Raji (cell line): ENCODE data around the gene POU2AF1.

Experiments used
- POLR2A ChIP-seq: IDR thresholded peaks from 2 replicates; pipeline ENCODE4 v1.6.1; 2011; ENCODE audit warnings: low read depth, low read length, control low read depth; ENCODE audit not compliant: insufficient read depth

Gene POU2AF1

DNA sequence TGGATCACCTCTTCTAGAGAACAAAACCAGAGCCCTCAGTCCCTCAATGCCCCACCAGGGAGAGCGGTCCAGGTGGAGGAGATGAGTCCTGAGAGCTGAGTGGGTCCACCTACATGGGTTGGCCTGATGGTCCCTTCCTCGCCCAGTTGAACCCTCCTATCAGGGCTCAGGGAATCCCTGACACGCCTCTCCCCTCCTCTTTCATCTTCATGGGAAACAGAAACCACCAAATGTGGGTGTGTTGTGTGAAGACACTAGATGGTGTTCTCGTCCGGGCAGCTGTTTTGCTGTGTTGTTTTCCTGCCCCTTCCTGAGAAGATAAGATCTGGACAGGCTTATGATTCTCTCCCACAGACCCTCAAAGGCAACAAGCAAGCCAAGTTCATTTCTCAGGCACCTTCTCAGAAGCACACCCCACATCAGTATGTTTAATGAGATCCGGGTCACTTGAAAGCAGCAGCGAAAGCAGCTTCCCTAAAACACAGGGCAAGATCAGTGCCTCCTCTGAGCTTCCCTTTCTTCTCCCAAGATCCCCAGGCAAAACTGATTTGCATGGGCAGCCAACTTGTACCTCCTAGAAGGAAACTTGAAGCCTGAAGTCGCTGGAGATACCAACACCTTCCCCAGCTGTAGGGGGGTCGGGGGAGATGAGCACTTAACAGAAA lies 35.3 kb upstream of the POU2AF1 start:
- peak; percentile 42 for TF ChIP-seq POLR2A

- TF ChIP-seq POLR2A: no peak
These were observed 34.8 kb upstream of the POU2AF1 start for GRCh38 chr11:111413849-111414248.

- TF ChIP-seq POLR2A: no peak
These were observed 33.2 kb upstream of the POU2AF1 start for GRCh38 chr11:111412293-111412692.

DNA sequence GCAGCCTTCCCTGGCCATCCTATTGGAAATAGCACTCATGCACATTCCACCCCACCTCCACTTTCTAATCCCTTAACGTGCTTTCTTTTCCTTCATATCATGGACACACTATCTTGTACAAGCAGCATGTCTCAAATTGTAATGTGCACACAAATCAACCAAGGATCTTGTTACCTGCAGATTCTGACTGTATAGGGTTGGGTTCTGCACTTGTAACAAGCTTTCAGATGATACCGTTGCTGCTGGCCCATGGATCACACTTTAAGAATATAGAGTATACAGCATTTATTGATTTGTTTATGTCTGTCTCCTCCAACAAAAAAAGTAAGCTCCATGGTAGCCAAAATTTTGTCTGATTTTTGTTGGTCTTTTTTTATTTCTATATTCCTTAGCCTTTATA lies 32.4 kb upstream of the POU2AF1 start:
- TF ChIP-seq POLR2A: no peak

DNA sequence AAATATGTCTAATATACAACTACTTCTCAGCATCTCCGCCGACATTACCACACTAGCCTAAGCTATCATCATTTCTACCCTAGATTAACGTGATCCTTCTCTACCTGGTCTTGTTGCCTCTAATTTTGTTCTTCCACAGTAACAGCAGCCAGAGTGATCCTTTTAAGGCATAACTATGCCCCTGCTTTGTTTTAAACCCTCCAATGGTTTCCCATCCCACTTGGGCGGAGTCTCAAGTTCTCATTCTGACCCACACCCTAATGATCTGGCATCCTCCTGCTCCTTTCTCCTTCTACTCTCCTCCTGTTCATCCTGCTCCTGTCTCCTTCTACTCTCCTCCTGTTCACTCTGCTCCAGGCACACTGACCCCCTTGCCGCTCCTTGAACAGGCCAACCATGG lies 31.9 kb upstream of the POU2AF1 start:
- TF ChIP-seq POLR2A: peak; percentile 26; the same call in 1 of the 2 replicates

- TF ChIP-seq POLR2A: 0 out of 2 replicates have a peak, but pooled peaks have one; percentile 17
These were observed 30.8 kb upstream of the POU2AF1 start for GRCh38 chr11:111409915-111410314.

DNA sequence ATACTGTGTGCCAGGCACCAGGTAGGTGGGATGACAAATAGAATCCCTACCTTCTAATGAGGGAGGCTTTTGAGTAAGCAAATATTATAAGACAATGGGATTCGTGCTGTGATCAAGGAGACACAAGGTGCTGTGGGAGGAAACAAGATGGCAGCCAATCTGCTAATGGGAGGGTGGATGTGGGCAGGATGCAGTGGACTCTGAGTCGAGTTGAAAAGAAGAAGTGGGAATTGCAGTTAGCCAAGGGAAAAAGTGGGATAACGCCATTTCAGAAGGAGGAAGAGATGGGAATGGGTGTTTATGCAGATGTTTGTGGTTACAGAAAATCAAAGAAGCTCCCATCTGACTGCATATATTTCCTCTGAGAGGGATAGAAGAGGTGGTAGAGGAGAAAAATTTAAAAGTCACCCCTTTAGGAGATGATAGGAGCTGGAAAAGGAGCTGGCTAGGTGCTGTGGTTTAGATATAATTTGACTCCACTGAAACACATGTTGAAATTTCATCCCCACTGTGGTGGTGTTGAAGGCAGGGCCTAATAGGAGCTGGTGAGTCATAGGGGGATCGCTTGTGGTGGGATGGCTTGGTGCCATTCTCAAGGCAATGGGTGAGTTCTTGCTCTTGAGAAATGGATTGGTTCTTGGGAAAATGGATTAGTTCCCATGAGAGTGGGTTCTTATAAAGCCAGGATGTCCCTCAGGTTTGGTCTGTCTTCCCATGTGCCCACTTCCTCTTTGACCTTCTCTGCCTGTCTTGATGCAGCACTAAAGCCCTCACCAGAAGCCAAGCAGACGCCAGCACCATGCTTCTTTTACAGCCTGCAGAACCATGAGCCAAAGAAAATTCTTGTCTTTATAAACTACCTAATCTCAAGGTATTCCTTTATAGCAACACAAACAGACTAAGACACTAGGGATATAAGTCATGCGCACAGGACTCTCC lies 30.0 kb upstream of the POU2AF1 start:
- TF ChIP-seq POLR2A: no peak

DNA sequence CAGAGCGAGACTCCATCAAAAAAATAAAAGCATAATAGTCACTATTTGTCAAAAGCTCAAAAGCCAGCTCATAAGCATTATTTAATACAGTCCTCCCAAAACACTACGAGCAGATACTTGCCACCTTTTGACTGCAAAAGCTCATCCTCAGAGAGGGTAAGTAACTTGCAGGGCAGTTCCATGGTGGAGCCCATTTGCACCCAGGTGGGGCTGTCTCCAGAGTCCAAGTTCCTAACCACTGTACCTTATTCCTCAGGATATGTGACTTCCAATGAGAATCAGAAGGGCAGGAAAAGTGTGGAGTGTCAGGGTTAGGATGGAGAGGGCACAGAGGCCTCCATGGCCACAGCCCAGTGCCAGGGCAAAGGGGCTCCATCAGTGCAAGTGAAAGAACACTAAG lies 28.6 kb upstream of the POU2AF1 start:
- no peak for TF ChIP-seq POLR2A

- TF ChIP-seq POLR2A: no peak
These were observed 27.5 kb upstream of the POU2AF1 start for GRCh38 chr11:111406589-111406988.

DNA sequence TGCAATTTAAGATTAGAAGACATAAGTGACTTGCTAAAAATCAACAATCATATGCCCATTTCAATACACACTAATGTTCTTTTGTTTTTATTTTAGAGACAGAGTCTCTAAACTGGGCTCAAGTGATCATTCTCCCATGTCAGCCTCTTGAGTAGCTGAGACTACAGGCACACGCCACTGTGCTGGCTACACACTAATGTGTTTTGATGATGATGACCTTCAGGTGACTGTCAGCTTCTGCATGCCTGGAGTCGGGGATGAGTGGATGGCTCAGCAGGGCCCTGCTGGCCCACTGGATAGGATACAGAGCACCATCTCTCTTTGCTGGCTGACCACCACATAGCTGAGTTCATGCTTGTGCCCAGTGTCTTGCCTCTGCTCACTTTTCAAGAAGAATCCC lies 27.0 kb upstream of the POU2AF1 start:
- TF ChIP-seq POLR2A: no peak

DNA sequence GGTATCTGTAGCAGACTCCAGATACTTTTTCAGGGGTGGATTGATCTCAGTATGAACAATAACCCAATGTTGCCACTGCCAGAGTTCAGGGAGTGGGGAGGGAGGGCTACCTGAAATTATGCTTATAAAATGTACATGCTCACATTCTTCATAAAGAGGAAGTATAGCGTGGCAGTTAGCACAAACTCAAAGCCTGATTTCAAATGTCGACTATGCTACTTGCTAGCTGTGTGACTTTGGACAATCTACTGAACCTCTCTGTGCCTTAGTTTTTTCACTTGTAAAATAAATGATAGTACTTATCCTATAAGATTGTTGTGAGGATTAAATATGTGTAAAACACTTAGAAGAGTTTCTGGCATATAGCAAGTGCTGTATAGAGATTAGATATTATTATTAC lies 26.5 kb upstream of the POU2AF1 start:
- no peak for TF ChIP-seq POLR2A

GRCh38 chr11:111403051-111403726 lies 24.1 kb upstream of the POU2AF1 start:
- TF ChIP-seq POLR2A: no peak

GRCh38 chr11:111402411-111402810 lies 23.3 kb upstream of the POU2AF1 start:
- no peak for TF ChIP-seq POLR2A

- TF ChIP-seq POLR2A: no peak
These were observed 21.5 kb upstream of the POU2AF1 start for GRCh38 chr11:111400595-111400994.

DNA sequence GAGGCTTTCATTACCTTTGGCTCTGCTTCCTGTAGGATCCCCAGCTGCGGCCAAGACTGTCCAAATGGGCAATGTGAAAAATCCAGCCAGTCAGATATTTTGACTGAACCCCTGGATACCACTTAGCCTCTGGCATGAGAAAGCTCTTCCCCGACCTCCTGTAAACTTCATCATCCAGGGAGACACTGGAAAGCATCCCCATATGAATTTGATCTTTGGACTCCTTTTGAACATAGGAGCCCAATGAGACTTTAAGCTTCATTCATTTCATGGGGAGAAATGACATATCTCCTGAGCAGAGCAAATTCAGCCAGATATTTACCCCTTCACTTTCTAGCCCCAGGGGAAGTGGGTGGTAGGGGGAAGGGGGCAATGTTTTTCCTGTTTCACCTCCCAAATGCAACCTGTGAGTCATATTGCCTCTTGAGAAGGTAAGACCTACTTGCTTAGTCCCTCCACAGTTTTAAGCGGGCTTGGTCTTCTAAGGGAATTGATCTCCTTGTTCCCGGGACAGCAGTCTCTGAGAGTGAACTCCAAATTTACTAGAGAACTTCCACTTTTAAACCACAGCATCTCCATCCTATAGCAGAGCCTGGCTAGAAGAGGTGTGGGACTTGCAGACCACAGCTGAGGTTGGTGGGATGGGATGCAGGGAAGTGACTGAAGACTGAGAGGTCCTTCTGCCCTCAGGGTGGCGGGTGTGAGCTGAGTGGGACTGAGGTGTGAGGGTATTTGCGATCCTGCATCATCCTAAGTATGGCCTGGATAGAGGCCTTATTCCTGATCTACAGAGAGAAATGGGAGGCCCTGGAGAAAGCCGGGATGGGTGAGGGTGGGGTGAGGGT lies 20.3 kb upstream of the POU2AF1 start:
- TF ChIP-seq POLR2A: peak; percentile 18; the same call in 1 of the 2 replicates
